Right lobe of liver (tissue), 6 donors: ENCODE measurements around the gene HDAC7. TPM values are rescaled to one million over a fixed set of nuclear protein-coding genes. Genes with fewer than 3 reads are reported as not detected.

Experiments
- ATAC-seq, 4 donors: fragments of 200-7000 bp; cut with Tn5 transposase; one replicate each; pipeline ENCODE4 v1.9.1; 2020; ENCODE audit warnings: mild to moderate bottlenecking in 4 of 4, moderate library complexity in 4 of 4
- DNase-seq, 3 donors: peaks; one replicate each; pipeline ENCODE4 v3.0.0-alpha.2; 2020
- H3K27ac ChIP-seq, 3 donors: fragments of 200-600 bp; one replicate each; pipeline ENCODE4 v1.8.0; 2022
- H3K27me3 ChIP-seq, 2 donors: fragments of 200-600 bp; one replicate each; pipeline ENCODE4 v1.8.0; 2022
- H3K36me3 ChIP-seq, 4 donors: fragments of 200-600 bp; sonication (generic) in 1 of 4; one replicate each; pipeline versions ENCODE4 v1.5.1 to v1.8.0; 2017 to 2022; ENCODE audit warnings: control low read depth in 1 of 4
- H3K4me1 ChIP-seq, 4 donors: fragments of 200-600 bp; sonication (generic) in 1 of 4; one replicate each; pipeline versions ENCODE4 v1.5.1 to v1.8.0; 2017 to 2022; ENCODE audit warnings: control low read depth in 1 of 4
- H3K4me3 ChIP-seq, 3 donors: fragments of 200-600 bp; one replicate each; pipeline ENCODE4 v1.8.0; 2022
- H3K9me3 ChIP-seq, 4 donors: fragments of 200-600 bp; sonication (generic) in 1 of 4; one replicate each; pipeline versions ENCODE4 v1.5.1 to v1.8.0; 2017 to 2022; ENCODE audit warnings: control low read depth in 1 of 4
- CTCF ChIP-seq, 4 donors: fragments of 200-600 bp in 3 of 4; fragments of 450-650 bp in 1 of 4; IDR thresholded peaks; one replicate each; pipeline versions ENCODE4 v1.5.1 to v1.8.0; 2016 to 2022; ENCODE audit warnings: antibody characterized with exemption in 4 of 4, mild to moderate bottlenecking in 2 of 4
- POLR2A ChIP-seq: fragments of 450-650 bp; IDR thresholded peaks from one replicate; pipeline ENCODE4 v1.6.1; 2017; ENCODE audit warnings: antibody characterized with exemption, mild to moderate bottlenecking
- WGBS: methylation state at CpG from one replicate; pipeline ENCODE4 v1.1.6; 2018; ENCODE audit warnings: low coverage, low lambda C conversion rate; ENCODE audit not compliant: insufficient coverage; ENCODE audit errors: missing lambda C conversion rate; 5-methylcytosine and 5-hydroxymethylcytosine counted together
- intact Hi-C, 2 donors: fragments of 100-400 bp; cut with DNase I; formaldehyde crosslinking; loops; one replicate each; pipeline versions ENCODE4 v1.11.2 to v1.14.1; 2022
- total RNA-seq, 6 experiments: library from RNA; depleted of rRNA in 2 of 6; stranded (reverse); fragments of >200 nt in 2 of 6; fragmentation: NEBNext Ultra II Directional in 3 of 6; extraction: Animal tissue kit (Norgen Biotek cat#: 25700) in 3 of 6; gene quantifications; one replicate each; pipeline versions ENCODE4 v1.1.0 to v1.2.4, GENCODE V29; 2016 to 2023
- donor health status: DM: no; HTN: yes; CAD: no.
- donor health status: DM: no; HTN: no; CAD: no.
- donor health status: DM: no; HTN: no; CAD: no.
- donor health status: DM: no; HTN: yes; CAD: no.
- donor health status: DM: no; HTN: yes; CAD: no.

HDAC7 gene
- total RNA-seq, 6 experiments from 2014 or later = 6.6 to 18.8 (median 8.4) TPM

- peak overlapping the region; percentile 21 to 88 (median 29) for H3K27ac ChIP-seq
- no peaks in the 10 kb centered on the region for H3K9me3 ChIP-seq
- H3K27me3 ChIP-seq = no peaks in the 10 kb centered on the region
- H3K36me3 ChIP-seq = no peaks in the 10 kb centered on the region
- ATAC-seq (no peak), DNase-seq (no peak)
- H3K4me1 ChIP-seq = peaks cover 0 to 5% (median 2%) of the 10 kb centered on the region in 4 donors
- intact Hi-C loops = no loop called here
- no peak for TF ChIP-seq POLR2A
- no peak for TF ChIP-seq CTCF (IDR thresholded peaks at IDR 0.05)
- WGBS = 9% methylated on average over 6 of the region's 10 CpGs
- H3K4me3 ChIP-seq = peak overlapping the region; percentile 61 to 67 (median 67)
Measured at GRCh38 chr12:47758584-47758833, 61.2 kb downstream of the HDAC7 start.

- H3K36me3 ChIP-seq = no peaks in the 10 kb centered on the region
- WGBS = 35% methylated on average over 7 of the region's 20 CpGs
- no peaks in the 10 kb centered on the region for H3K27me3 ChIP-seq
- no peaks in the 10 kb centered on the region for H3K9me3 ChIP-seq
- intact Hi-C loops = no loop called here
- peak overlapping the region; percentile 6 to 88 (median 29) for H3K27ac ChIP-seq
- TF ChIP-seq CTCF (IDR thresholded peaks at IDR 0.05) = no peak
- no peak for TF ChIP-seq POLR2A
- H3K4me1 ChIP-seq = peaks cover 0 to 5% (median 2%) of the 10 kb centered on the region in 4 donors
- H3K4me3 ChIP-seq = peak overlapping the region; percentile 61 to 67 (median 67)
- peak; percentile 7 to 38 (median 23) for ATAC-seq
- DNase-seq = peak in 1 of 3 donors; percentile 60
Measured at GRCh38 chr12:47757840-47758583, 61.7 kb downstream of the HDAC7 start.

GRCh38 chr12:47757364-47757839 is 62.3 kb downstream of the HDAC7 start:
- intact Hi-C loops = no loop called here
- no peak for ATAC-seq
- no peak for TF ChIP-seq POLR2A
- TF ChIP-seq CTCF (IDR thresholded peaks at IDR 0.05) = no peak
- Histone ChIP-seq H3K4me1 (peaks cover 0 to 5% (median 2%) of the 10 kb centered on the region in 4 donors), H3K36me3 (no peaks in the 10 kb centered on the region), H3K9me3 (no peaks in the 10 kb centered on the region), H3K27ac (peak overlapping the region in 2 of 3 donors; percentile 24 to 88), H3K27me3 (no peaks in the 10 kb centered on the region), H3K4me3 (peak overlapping the region; percentile 61 to 67 (median 67))
- DNase-seq = no peak
- WGBS = 34% methylated on average over 5 of the region's 7 CpGs

- Histone ChIP-seq H3K36me3 (no peaks in the 10 kb centered on the region), H3K27ac (no peak overlapping the region), H3K4me3 (no peak overlapping the region), H3K4me1 (peaks cover 0 to 5% (median 2%) of the 10 kb centered on the region in 4 donors), H3K27me3 (no peaks in the 10 kb centered on the region), H3K9me3 (no peaks in the 10 kb centered on the region)
- intact Hi-C loops = no loop called here
- WGBS = 62% methylated on average over 11 of the region's 12 CpGs
- no peak for ATAC-seq
- TF ChIP-seq POLR2A (no peak), CTCF (IDR thresholded peaks at IDR 0.05) (no peak)
- no peak for DNase-seq
Measured at GRCh38 chr12:47755655-47756562, 63.8 kb downstream of the HDAC7 start.
